Hematopoietic multipotent progenitor cell treated with erythropoietin and hydrocortisone succinate and interleukin-3 and kit ligand, for 17 days (in vitro differentiated cells): ENCODE results near the gene PDIA2.
"Not testable (repeated sequence)": the region's sequence is repeated elsewhere in the genome, so short reads cannot be mapped to it uniquely, and the experiment has no call there.

Source experiments
- DNase-seq: peaks from one replicate; pipeline ENCODE4 v3.0.0-alpha.2; 2015; ENCODE audit warnings: low spot score

PDIA2 gene

GRCh38 chr16:333406-334094, 50.6 kb downstream of the PDIA2 start:
- DNase-seq = no peak

- DNase-seq = not testable (repeated sequence)
These were observed 51.3 kb downstream of the PDIA2 start for GRCh38 chr16:334164-334832.

- not testable (repeated sequence) for DNase-seq
These were observed 52.1 kb downstream of the PDIA2 start for GRCh38 chr16:334861-335632.

GRCh38 chr16:336269-336668, 53.3 kb downstream of the PDIA2 start:
- no peak for DNase-seq
